ENCODE data around the gene B3GALT6.

- no peak for TF ChIP-seq CTCF (conservative IDR thresholded peaks at IDR 0.05 in 1 of 2, IDR thresholded peaks at IDR 0.05 in 1 of 2; ENCODE audit: low read depth in 1 of 2, low read length in 2 of 2)
- no peak for TF ChIP-seq EZH2 (IDR thresholded peaks at IDR 0.05; ENCODE audit: low read length, missing control alignments)
These were observed 46.8 kb upstream of the B3GALT6 start for GRCh38 chr1:1185101-1185765.

Data from fibroblast of lung (primary cell).